H1 (cell line): ENCODE results near the gene RTN4RL2. TPM values are rescaled to one million over a fixed set of nuclear protein-coding genes. Genes with fewer than 3 reads are reported as not detected.

ENCODE experiments used
- CTCF ChIA-PET: fragments of 300-600 bp; sonication (Branson Sonifier 250); formaldehyde crosslinking; loops from one replicate; lab custom pipeline; 2021; ENCODE audit not compliant: partially characterized antibody; lab: Charles Lee
- POLR2A ChIA-PET: fragments of 300-600 bp; sonication (Branson Sonifier 250); formaldehyde crosslinking; loops from one replicate; lab custom pipeline; 2021; ENCODE audit warnings: inconsistent platforms; ENCODE audit not compliant: partially characterized antibody; lab: Charles Lee
- DNase-seq, 2 experiments: peaks; one replicate each; pipeline versions ENCODE4 v3.0.0 to v3.0.0-alpha.2; 2010 to 2022; ENCODE audit warnings: low spot score in 2 of 2, low read depth in 1 of 2, mixed read lengths in 1 of 2
- FAIRE-seq: peaks from 2 replicates; lab custom pipeline; 2011; peaks lifted over from hg19 to GRCh38; lab: Jason Lieb, UNC
- H2AFZ ChIP-seq: 2 replicates; pipeline ENCODE4 v1.8.1; 2012; ENCODE audit warnings: low read length, inconsistent platforms
- H2AK5ac ChIP-seq: 2 replicates; pipeline ENCODE4 v1.6.1; 2013; ENCODE audit warnings: low read depth, low read length
- H2BK120ac ChIP-seq: replicated peaks from 2 replicates; pipeline ENCODE3; 2013; ENCODE audit warnings: low read depth, low read length, inconsistent platforms
- H2BK12ac ChIP-seq: 2 replicates; pipeline ENCODE4 v1.6.1; 2013; ENCODE audit warnings: low read depth, low read length
- H2BK15ac ChIP-seq: 2 replicates; pipeline ENCODE4 v1.6.1; 2013; ENCODE audit warnings: low read length
- H2BK20ac ChIP-seq: 2 replicates; pipeline ENCODE4 v1.6.1; 2013; ENCODE audit warnings: low read length
- H2BK5ac ChIP-seq: 2 replicates; pipeline ENCODE4 v1.6.1; 2013; ENCODE audit warnings: low read depth, low read length
- H3K14ac ChIP-seq: 2 replicates; pipeline ENCODE4 v1.6.1; 2013; ENCODE audit warnings: inconsistent platforms; ENCODE audit not compliant: insufficient read length
- H3K18ac ChIP-seq: 2 replicates; pipeline ENCODE4 v1.6.1; 2013; ENCODE audit warnings: low read length; ENCODE audit errors: extremely low read depth
- H3K23ac ChIP-seq: 2 replicates; pipeline ENCODE4 v1.6.1; 2013; ENCODE audit warnings: inconsistent platforms; ENCODE audit not compliant: insufficient read length
- H3K23me2 ChIP-seq: 2 replicates; pipeline ENCODE4 v1.6.1; 2013; ENCODE audit warnings: low read depth, low read length
- H3K27ac ChIP-seq: 2 replicates; pipeline ENCODE4 v1.6.1; 2011; ENCODE audit warnings: low read depth, low read length, inconsistent platforms
- H3K27me3 ChIP-seq, 4 experiments: replicated peaks in 1 of 4; 1 replicate in 1 of 4; 2 replicates in 3 of 4; pipeline versions ENCODE4 v1.6.1 to v1.8.1; 2011 to 2013; ENCODE audit warnings: low read length in 3 of 4, mild to moderate bottlenecking in 3 of 4, inconsistent platforms in 2 of 4, mixed read lengths in 2 of 4, moderate library complexity in 1 of 4; ENCODE audit not compliant: control insufficient read depth in 3 of 4, insufficient read depth in 3 of 4; ENCODE audit errors: extremely low read depth in 1 of 4
- H3K36me3 ChIP-seq, 4 experiments: 2 replicates each; pipeline versions ENCODE4 v1.6.1 to v1.8.1; 2011 to 2013; ENCODE audit warnings: mild to moderate bottlenecking in 4 of 4, low read length in 3 of 4, moderate library complexity in 2 of 4, control low read depth in 1 of 4, inconsistent platforms in 1 of 4; ENCODE audit not compliant: insufficient read depth in 4 of 4, control insufficient read depth in 2 of 4
- H3K4ac ChIP-seq: replicated peaks from 2 replicates; pipeline ENCODE3; 2013; ENCODE audit warnings: low read length, low read depth, mixed read lengths, inconsistent platforms; ENCODE audit not compliant: insufficient read length
- H3K4me1 ChIP-seq, 4 experiments: replicated peaks in 1 of 4; 1 replicate in 1 of 4; 2 replicates in 3 of 4; pipeline versions ENCODE4 v1.6.1 to v1.8.1; 2011 to 2013; ENCODE audit warnings: low read length in 3 of 4, inconsistent platforms in 2 of 4, mixed read lengths in 1 of 4; ENCODE audit not compliant: insufficient read depth in 4 of 4, control insufficient read depth in 3 of 4
- H3K4me2 ChIP-seq, 2 experiments: 2 replicates each; pipeline versions ENCODE4 v1.6.1 to v1.8.1; 2011 to 2013; ENCODE audit warnings: low read depth in 2 of 2, low read length in 2 of 2, control low read depth in 1 of 2, inconsistent platforms in 1 of 2, mild to moderate bottlenecking in 1 of 2; ENCODE audit not compliant: insufficient read depth in 1 of 2
- H3K4me3 ChIP-seq, 4 experiments: fragments of 200-600, 300-600 bp in 1 of 4; sonication (generic), shearing (Covaris generic), sonication (Bioruptor Twin) in 1 of 4; 2 replicates each; pipeline versions ENCODE4 v1.5.1 to v1.8.1; 2011 to 2016; ENCODE audit warnings: low read length in 4 of 4, low read depth in 3 of 4, control low read depth in 2 of 4, inconsistent platforms in 2 of 4, mild to moderate bottlenecking in 2 of 4, mixed read lengths in 1 of 4, moderate library complexity in 1 of 4; ENCODE audit not compliant: insufficient read depth in 2 of 4; ENCODE audit errors: extremely low read depth in 1 of 4
- H3K56ac ChIP-seq: replicated peaks from 2 replicates; pipeline ENCODE3; 2013; ENCODE audit warnings: low read depth, mild to moderate bottlenecking, mixed read lengths, low read length, inconsistent platforms; ENCODE audit not compliant: insufficient read length
- H3K79me1 ChIP-seq: 2 replicates; pipeline ENCODE4 v1.6.1; 2013; ENCODE audit warnings: low read depth, low read length, control low read depth
- H3K79me2 ChIP-seq, 2 experiments: 2 replicates each; pipeline versions ENCODE4 v1.6.1 to v1.8.1; 2012 to 2013; ENCODE audit warnings: low read length in 2 of 2, mild to moderate bottlenecking in 2 of 2, inconsistent platforms in 1 of 2; ENCODE audit not compliant: insufficient read depth in 2 of 2, control insufficient read depth in 1 of 2
- H3K9ac ChIP-seq, 4 experiments: replicated peaks in 1 of 4; 1 replicate in 1 of 4; 2 replicates in 3 of 4; pipeline versions ENCODE4 v1.6.1 to v1.8.1; 2011 to 2013; ENCODE audit warnings: low read depth in 3 of 4, low read length in 3 of 4, control low read depth in 2 of 4, mild to moderate bottlenecking in 2 of 4, moderate library complexity in 2 of 4, inconsistent platforms in 1 of 4; ENCODE audit errors: extremely low read depth in 1 of 4
- H3K9me3 ChIP-seq, 2 experiments: 2 replicates each; pipeline versions ENCODE4 v1.6.1 to v1.8.1; 2012 to 2013; ENCODE audit warnings: mild to moderate bottlenecking in 2 of 2, moderate library complexity in 2 of 2, control low read depth in 1 of 2, inconsistent platforms in 1 of 2, low read depth in 1 of 2, low read length in 1 of 2, mixed read lengths in 1 of 2; ENCODE audit not compliant: insufficient read depth in 2 of 2
- H4K20me1 ChIP-seq, 2 experiments: replicated peaks in 1 of 2; 2 replicates each; pipeline versions ENCODE3 to v1.8.1; 2011 to 2013; ENCODE audit warnings: inconsistent platforms in 2 of 2, low read length in 2 of 2, mild to moderate bottlenecking in 1 of 2; ENCODE audit not compliant: insufficient read depth in 2 of 2, control insufficient read depth in 1 of 2
- H4K5ac ChIP-seq: 2 replicates; pipeline ENCODE4 v1.6.1; 2013; ENCODE audit warnings: low read length, low read depth, mixed read lengths, inconsistent platforms; ENCODE audit not compliant: insufficient read length
- H4K8ac ChIP-seq: 2 replicates; pipeline ENCODE4 v1.8.0; 2013; ENCODE audit warnings: mild to moderate bottlenecking, moderate library complexity, low read length, inconsistent platforms; ENCODE audit not compliant: insufficient read depth; ENCODE audit errors: extremely low read depth
- H4K91ac ChIP-seq: replicated peaks from 2 replicates; pipeline ENCODE3; 2013; ENCODE audit warnings: low read length, mixed read lengths, inconsistent platforms; ENCODE audit not compliant: insufficient read length
- BCL11A ChIP-seq, 2 experiments: IDR thresholded peaks; one replicate each; pipeline ENCODE4 v1.6.1; 2011; ENCODE audit warnings: low read depth in 2 of 2, low read length in 2 of 2, mild to moderate bottlenecking in 2 of 2
- POLR2AphosphoS5 ChIP-seq: IDR thresholded peaks from 2 replicates; pipeline ENCODE4 v1.6.1; 2011; ENCODE audit warnings: low read depth, low read length
- RAD21 ChIP-seq, 2 experiments: IDR thresholded peaks in 1 of 2; conservative IDR thresholded peaks in 1 of 2; 2 replicates each; pipeline ENCODE4 v1.6.1; 2011; ENCODE audit warnings: low read depth in 2 of 2, low read length in 2 of 2, improper control_type of control experiment in 1 of 2, inconsistent platforms in 1 of 2, mild to moderate bottlenecking in 1 of 2, moderate library complexity in 1 of 2
- SP1 ChIP-seq: IDR thresholded peaks from 2 replicates; pipeline ENCODE4 v1.6.1; 2011; ENCODE audit warnings: low read depth, low read length
- TBP ChIP-seq: IDR thresholded peaks from 2 replicates; pipeline ENCODE4 v1.6.1; 2011; ENCODE audit warnings: low read depth, low read length, improper control_type of control experiment
- WGBS, 2 experiments: shearing (Covaris generic) in 1 of 2; methylation state at CpG; one replicate each; pipeline versions ENCODE4 v1.1.6 to v1.1.7; 2013 to 2015; ENCODE audit warnings: low lambda C conversion rate in 2 of 2, mixed read lengths in 2 of 2, inconsistent platforms in 1 of 2, low coverage in 1 of 2, missing lambda C conversion rate in 1 of 2; ENCODE audit not compliant: insufficient replicate concordance in 2 of 2, insufficient coverage in 1 of 2, insufficient read length in 1 of 2; ENCODE audit errors: extremely low coverage in 1 of 2, missing lambda C conversion rate in 1 of 2; 5-methylcytosine and 5-hydroxymethylcytosine counted together
- polyA plus RNA-seq, 7 experiments: library from polyadenylated mRNA; depleted of rRNA in 3 of 7; stranded (reverse) in 5 of 7; unstranded in 2 of 7; fragments of >200 nt in 5 of 7; fragments of 200-250 nt in 2 of 7; gene quantifications; 1 replicate in 5 of 7; 2 replicates in 1 of 7; 4 replicates in 1 of 7; pipeline versions ENCODE4 v1.2.1 to v1.2.3, GENCODE V29; 2011 to 2013; ENCODE audit warnings: missing spikeins in 2 of 7, mixed read lengths in 2 of 7
- total RNA-seq: library from RNA; stranded (reverse); fragmentation: NEBNext Ultra II Directional; extraction: Animal tissue kit (Norgen Biotek cat#: 25700); gene quantifications from 2 replicates; pipeline ENCODE4 v1.2.1, GENCODE V29; 2021
- TF ChIP-seq, protein P1 (sequence below): IDR thresholded peaks from 2 replicates; pipeline ENCODE4 v1.6.1; 2012; ENCODE audit warnings: inconsistent platforms

RTN4RL2 gene
- total and polyA plus RNA-seq, 2 of the 8 experiments (the other 6 are each of a cell fraction or from before 2014, with no cell fraction given) = 11.4 to 23.7 TPM

DNA sequence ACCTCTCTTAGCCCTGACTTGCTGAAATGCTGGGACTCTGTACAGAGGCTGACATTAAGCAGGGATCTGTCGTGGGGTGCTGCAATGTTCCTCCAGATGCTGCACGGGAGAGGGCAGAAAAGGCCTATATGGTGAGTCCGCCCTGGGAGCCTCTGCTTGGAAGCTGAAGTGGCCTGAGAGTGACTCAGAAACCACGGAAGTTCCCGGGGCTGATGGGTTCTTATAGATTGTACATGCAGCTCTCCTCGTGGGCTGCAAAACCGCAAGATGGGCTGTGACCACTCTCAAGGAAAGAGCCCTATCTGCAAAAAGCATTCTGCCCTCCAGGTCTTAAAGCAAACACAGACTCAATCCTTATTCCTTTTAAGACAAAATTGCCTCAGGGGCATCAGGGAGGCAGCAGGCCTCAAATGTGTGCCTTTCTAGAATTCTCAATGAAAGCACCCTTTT, 27.6 kb upstream of the RTN4RL2 start:
- Histone ChIP-seq H2BK120ac (no peak overlapping the region), H2BK20ac (no peak overlapping the region), H3K4me3 (no peak overlapping the region), H3K36me3 (no peaks in the 10 kb centered on the region), H4K91ac (no peak overlapping the region), H3K56ac (no peak overlapping the region), H3K27ac (no peak overlapping the region), H3K79me1 (no peaks in the 10 kb centered on the region), H3K23ac (no peak overlapping the region), H4K8ac (no peak overlapping the region), H3K4ac (no peak overlapping the region), H3K14ac (no peak overlapping the region), H4K5ac (no peak overlapping the region), H3K4me2 (no peak overlapping the region), H2BK12ac (no peak overlapping the region), H4K20me1 (no peaks in the 10 kb centered on the region), H3K79me2 (no peaks in the 10 kb centered on the region), H3K4me1 (no peaks in the 10 kb centered on the region), H3K27me3 (peaks cover 0 to 7% (median 3%) of the 10 kb centered on the region in 4 experiments; a peak in 2 of 7 replicates), H2BK15ac (no peak overlapping the region), H2BK5ac (no peak overlapping the region), H2AK5ac (no peak overlapping the region), H3K9ac (no peak overlapping the region), H3K9me3 (no peaks in the 10 kb centered on the region), H3K18ac (no peak overlapping the region), H2AFZ (no peak overlapping the region), H3K23me2 (no peaks in the 10 kb centered on the region)
- DNase-seq (no peak), FAIRE-seq (no peak)
- POLR2A ChIA-PET = no interaction called here
- CTCF ChIA-PET = interaction anchor here (1.0 to 10.1 kb wide), 3 partner anchors 23 to 83 kb away, joined by 3 to 68 read pairs (median 3); no protein-coding TSS in a partner anchor
- 76% methylated on average over 7 of the region's 7 CpGs; no CpG with 5 or more reads in 1 of the 2 experiments for WGBS, 2 experiments
- TF ChIP-seq BCL11A (IDR thresholded peaks at IDR 0.05; ENCODE audit: low read depth in 2 of 2, low read length in 2 of 2) (no peak), RAD21 (IDR thresholded peaks at IDR 0.05 in 1 of 2, conservative IDR thresholded peaks at IDR 0.05 in 1 of 2; ENCODE audit: low read depth in 2 of 2, low read length in 2 of 2) (no peak), TBP (no peak), POLR2AphosphoS5 (no peak), SP1 (no peak)
- TF ChIP-seq, protein P1, sequence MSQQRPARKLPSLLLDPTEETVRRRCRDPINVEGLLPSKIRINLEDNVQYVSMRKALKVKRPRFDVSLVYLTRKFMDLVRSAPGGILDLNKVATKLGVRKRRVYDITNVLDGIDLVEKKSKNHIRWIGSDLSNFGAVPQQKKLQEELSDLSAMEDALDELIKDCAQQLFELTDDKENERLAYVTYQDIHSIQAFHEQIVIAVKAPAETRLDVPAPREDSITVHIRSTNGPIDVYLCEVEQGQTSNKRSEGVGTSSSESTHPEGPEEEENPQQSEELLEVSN = no peak
